ENCODE measurements around the gene TEX101.

GRCh38 chr19:43414554-43414953 is at the start of gene TEX101:
- TF ChIP-seq, protein P1, sequence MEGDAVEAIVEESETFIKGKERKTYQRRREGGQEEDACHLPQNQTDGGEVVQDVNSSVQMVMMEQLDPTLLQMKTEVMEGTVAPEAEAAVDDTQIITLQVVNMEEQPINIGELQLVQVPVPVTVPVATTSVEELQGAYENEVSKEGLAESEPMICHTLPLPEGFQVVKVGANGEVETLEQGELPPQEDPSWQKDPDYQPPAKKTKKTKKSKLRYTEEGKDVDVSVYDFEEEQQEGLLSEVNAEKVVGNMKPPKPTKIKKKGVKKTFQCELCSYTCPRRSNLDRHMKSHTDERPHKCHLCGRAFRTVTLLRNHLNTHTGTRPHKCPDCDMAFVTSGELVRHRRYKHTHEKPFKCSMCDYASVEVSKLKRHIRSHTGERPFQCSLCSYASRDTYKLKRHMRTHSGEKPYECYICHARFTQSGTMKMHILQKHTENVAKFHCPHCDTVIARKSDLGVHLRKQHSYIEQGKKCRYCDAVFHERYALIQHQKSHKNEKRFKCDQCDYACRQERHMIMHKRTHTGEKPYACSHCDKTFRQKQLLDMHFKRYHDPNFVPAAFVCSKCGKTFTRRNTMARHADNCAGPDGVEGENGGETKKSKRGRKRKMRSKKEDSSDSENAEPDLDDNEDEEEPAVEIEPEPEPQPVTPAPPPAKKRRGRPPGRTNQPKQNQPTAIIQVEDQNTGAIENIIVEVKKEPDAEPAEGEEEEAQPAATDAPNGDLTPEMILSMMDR (IDR thresholded peaks at IDR 0.05), result no peak
- TF ChIP-seq POLR2A (IDR thresholded peaks at IDR 0.05), result no peak

Data from breast epithelium (tissue), 3 donors.